Activated naive CD4-positive, alpha-beta T cell treated with anti-CD3 and anti-CD28 coated beads, Interleukin-2, amount 10 ng/mL, durations not matched to agents 7 days and 5 days (primary cell): ENCODE measurements around the gene RECQL5.

ENCODE experiments used
- CTCF ChIA-PET: fragments of 350-600 bp; sonication (Branson Sonifier 250); formaldehyde crosslinking; loops from one replicate; lab custom pipeline; 2021; ENCODE audit warnings: antibody characterized with exemption; lab: Charles Lee
- DNase-seq: peaks from one replicate; pipeline ENCODE4 v3.0.0-alpha.2; 2020
- H3K27ac Mint-ChIP-seq: one replicate; pipeline ENCODE4 v1.8.0; 2021; ENCODE audit warnings: mild to moderate bottlenecking, moderate library complexity, mixed read lengths
- H3K27me3 Mint-ChIP-seq: one replicate; pipeline ENCODE4 v1.8.0; 2021; ENCODE audit warnings: mild to moderate bottlenecking, mixed read lengths
- H3K36me3 Mint-ChIP-seq: one replicate; pipeline ENCODE4 v1.8.0; 2021; ENCODE audit warnings: mixed read lengths
- H3K4me1 Mint-ChIP-seq: one replicate; pipeline ENCODE4 v1.8.0; 2021; ENCODE audit warnings: mixed read lengths
- H3K4me3 Mint-ChIP-seq: one replicate; pipeline ENCODE4 v1.8.0; 2021; ENCODE audit warnings: mild to moderate bottlenecking, moderate library complexity, mixed read lengths
- H3K9me3 Mint-ChIP-seq: one replicate; pipeline ENCODE4 v1.8.0; 2021; ENCODE audit warnings: mixed read lengths

The RECQL5 gene

DNA sequence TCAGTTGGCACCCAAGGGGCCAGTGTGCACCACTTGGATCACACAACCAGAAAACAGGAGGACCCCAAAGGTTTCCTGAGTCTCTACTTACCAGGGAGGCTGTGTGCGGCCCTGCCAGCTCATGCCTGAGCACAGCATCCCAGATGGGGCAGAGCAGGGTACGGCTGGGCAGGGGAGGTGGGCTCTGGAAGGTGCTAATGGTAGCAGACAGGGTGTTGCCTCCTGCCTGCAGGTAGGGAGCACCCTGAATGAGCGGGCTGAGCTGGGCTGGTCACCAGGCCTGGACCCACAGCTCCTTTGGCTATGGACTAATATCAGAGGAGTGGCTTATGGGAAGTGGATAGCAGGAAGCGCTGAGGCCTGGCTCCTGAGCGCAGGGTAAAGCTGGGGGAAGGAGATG lies 14.6 kb downstream of the RECQL5 start:
- no peak for DNase-seq
- peaks cover 20% of the 10 kb centered on the region for H3K36me3 Mint-ChIP-seq
- H3K27me3 Mint-ChIP-seq: no peaks in the 10 kb centered on the region
- no peak overlapping the region for H3K4me3 Mint-ChIP-seq
- no peaks in the 10 kb centered on the region for H3K9me3 Mint-ChIP-seq
- no peak overlapping the region for H3K27ac Mint-ChIP-seq
- CTCF ChIA-PET: interaction anchor here (1.1 to 11.1 kb wide), 4 partner anchors 18 to 101 kb away, joined by 3 to 101 read pairs (median 8); partner anchors contain the start of gene SMIM5
- peaks cover 5% of the 10 kb centered on the region for H3K4me1 Mint-ChIP-seq

- Mint-ChIP-seq H3K4me3 (no peak overlapping the region), H3K27me3 (no peaks in the 10 kb centered on the region), H3K4me1 (peaks cover 13% of the 10 kb centered on the region), H3K36me3 (peaks cover 15% of the 10 kb centered on the region), H3K9me3 (no peaks in the 10 kb centered on the region), H3K27ac (no peak overlapping the region)
- no peak for DNase-seq
- CTCF ChIA-PET: interaction anchor here (1.0 to 11.1 kb wide), 4 partner anchors 11 to 97 kb away, joined by 3 to 101 read pairs (median 7); partner anchors contain the start of gene SMIM5
Observed at GRCh38 chr17:75650874-75651273, 16.1 kb downstream of the RECQL5 start.

- Mint-ChIP-seq H3K9me3 (no peaks in the 10 kb centered on the region), H3K4me3 (no peak overlapping the region), H3K4me1 (peaks cover 19% of the 10 kb centered on the region), H3K27me3 (no peaks in the 10 kb centered on the region), H3K27ac (no peak overlapping the region), H3K36me3 (peaks cover 15% of the 10 kb centered on the region)
- CTCF ChIA-PET: interaction anchor here (0.7 to 11.1 kb wide), 3 partner anchors 15 to 98 kb away, joined by 3 to 101 read pairs (median 4); partner anchors contain the start of gene SMIM5
- DNase-seq: no peak
Observed at GRCh38 chr17:75649687-75650086, 17.3 kb downstream of the RECQL5 start.

GRCh38 chr17:75647921-75648320 lies 19.0 kb downstream of the RECQL5 start:
- no peak for DNase-seq

GRCh38 chr17:75647061-75647460 lies 19.9 kb downstream of the RECQL5 start:
- Mint-ChIP-seq H3K27me3 (no peaks in the 10 kb centered on the region), H3K9me3 (no peaks in the 10 kb centered on the region), H3K4me3 (no peak overlapping the region), H3K27ac (no peak overlapping the region), H3K36me3 (peaks cover 13% of the 10 kb centered on the region), H3K4me1 (peaks cover 15% of the 10 kb centered on the region)
- no peak for DNase-seq
- CTCF ChIA-PET: interaction anchor here (1.4 to 6.5 kb wide), 3 partner anchors 14 to 102 kb away, joined by 6 to 78 read pairs (median 27); partner anchors contain the start of gene SMIM5

More at GRCh38 chr17:75647921-75648320, 19.0 kb downstream of the RECQL5 start:
- Mint-ChIP-seq H3K4me1 (peaks cover 17% of the 10 kb centered on the region), H3K27ac (no peak overlapping the region), H3K36me3 (peaks cover 15% of the 10 kb centered on the region), H3K27me3 (no peaks in the 10 kb centered on the region), H3K9me3 (no peaks in the 10 kb centered on the region), H3K4me3 (no peak overlapping the region)
- CTCF ChIA-PET: no interaction called here

DNA sequence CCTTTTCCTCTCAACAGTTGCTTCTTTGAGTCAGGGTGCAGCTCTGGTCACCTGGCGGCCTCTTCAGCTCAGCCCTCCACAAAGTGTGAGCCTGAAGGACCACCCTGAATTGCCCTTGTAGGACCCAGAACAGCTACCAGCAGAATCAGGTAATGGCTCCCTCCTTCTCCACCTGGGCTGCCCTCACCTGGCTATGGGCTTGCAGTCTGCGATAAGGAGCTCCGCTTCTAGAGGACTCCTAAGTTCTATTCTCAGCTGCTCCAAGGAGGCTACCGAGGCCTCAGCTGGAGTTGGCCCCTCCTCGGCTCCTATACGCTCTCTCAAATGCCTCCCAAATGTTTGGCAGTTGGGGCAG lies 20.3 kb downstream of the RECQL5 start:
- DNase-seq: no peak
- Mint-ChIP-seq H3K9me3 (no peaks in the 10 kb centered on the region), H3K4me1 (peaks cover 15% of the 10 kb centered on the region), H3K36me3 (peaks cover 13% of the 10 kb centered on the region), H3K4me3 (no peak overlapping the region), H3K27ac (peak overlapping the region; percentile 19), H3K27me3 (no peaks in the 10 kb centered on the region)
- CTCF ChIA-PET: interaction anchor here (0.7 to 6.5 kb wide), 5 partner anchors 13 to 173 kb away, joined by 3 to 78 read pairs (median 6); partner anchors contain the start of gene SMIM5

- peaks cover 13% of the 10 kb centered on the region for H3K36me3 Mint-ChIP-seq
- DNase-seq: peak; percentile 39
- CTCF ChIA-PET: interaction anchor here (0.7 to 6.5 kb wide), 6 partner anchors 9 to 172 kb away, joined by 3 to 78 read pairs (median 5); partner anchors contain the start of gene SMIM5
- peaks cover 15% of the 10 kb centered on the region for H3K4me1 Mint-ChIP-seq
- H3K27ac Mint-ChIP-seq: peak overlapping the region; percentile 9
- H3K9me3 Mint-ChIP-seq: no peaks in the 10 kb centered on the region
- no peaks in the 10 kb centered on the region for H3K27me3 Mint-ChIP-seq
- H3K4me3 Mint-ChIP-seq: no peak overlapping the region
Observed at GRCh38 chr17:75645889-75646637, 20.9 kb downstream of the RECQL5 start.

DNA sequence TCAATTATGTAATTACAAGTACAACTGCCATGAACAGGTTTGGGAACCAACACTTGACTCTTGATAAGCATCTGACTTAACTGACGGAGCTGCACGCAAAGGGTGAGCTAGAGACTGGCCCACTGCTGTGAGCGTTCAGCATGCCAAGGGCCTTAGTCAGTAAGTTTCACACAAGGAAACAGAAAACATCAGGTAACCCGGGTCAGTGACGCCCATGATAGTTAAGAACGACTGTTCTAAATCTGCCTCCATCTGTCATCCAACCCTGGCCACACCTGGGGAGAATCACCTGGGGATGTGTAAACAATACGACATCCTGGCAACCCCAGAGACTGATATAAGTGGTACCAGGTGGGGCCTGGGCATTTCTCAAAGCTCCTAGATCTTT lies 21.5 kb downstream of the RECQL5 start:
- DNase-seq: no peak
- CTCF ChIA-PET: interaction anchor here (1.0 to 6.5 kb wide), 4 partner anchors 9 to 104 kb away, joined by 3 to 78 read pairs (median 16); partner anchors contain the start of gene SMIM5
- Mint-ChIP-seq H3K9me3 (no peaks in the 10 kb centered on the region), H3K36me3 (peaks cover 12% of the 10 kb centered on the region), H3K4me1 (peaks cover 15% of the 10 kb centered on the region), H3K4me3 (no peak overlapping the region), H3K27me3 (no peaks in the 10 kb centered on the region), H3K27ac (no peak overlapping the region)

DNA sequence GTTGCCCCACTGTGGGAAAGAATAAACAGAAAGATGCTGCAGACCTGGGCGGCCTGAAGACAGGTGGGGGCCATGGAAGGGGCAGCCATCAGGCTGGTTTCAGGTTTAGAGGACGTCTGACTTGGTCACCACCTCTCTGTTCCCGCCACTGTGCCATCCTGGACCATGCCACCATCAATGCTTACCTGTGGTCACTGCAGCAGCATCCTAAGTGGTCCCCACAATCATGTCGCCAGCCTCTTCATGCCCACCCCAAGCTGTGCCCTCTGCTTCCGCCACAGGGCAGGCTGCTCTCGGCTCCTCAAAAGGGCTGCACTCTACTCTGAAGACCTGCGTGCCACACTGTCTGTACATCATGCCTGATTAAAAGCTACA lies 23.3 kb downstream of the RECQL5 start:
- CTCF ChIA-PET: interaction anchor here (1.0 to 6.5 kb wide), 5 partner anchors 10 to 106 kb away, joined by 3 to 78 read pairs (median 5); partner anchors contain the start of gene SMIM5
- DNase-seq: no peak
- H3K4me1 Mint-ChIP-seq: peaks cover 15% of the 10 kb centered on the region
- no peaks in the 10 kb centered on the region for H3K27me3 Mint-ChIP-seq
- no peaks in the 10 kb centered on the region for H3K36me3 Mint-ChIP-seq
- no peak overlapping the region for H3K27ac Mint-ChIP-seq
- no peaks in the 10 kb centered on the region for H3K9me3 Mint-ChIP-seq
- no peak overlapping the region for H3K4me3 Mint-ChIP-seq

GRCh38 chr17:75642784-75643642 lies 23.9 kb downstream of the RECQL5 start:
- no peaks in the 10 kb centered on the region for H3K27me3 Mint-ChIP-seq
- DNase-seq: no peak
- no peaks in the 10 kb centered on the region for H3K9me3 Mint-ChIP-seq
- H3K4me3 Mint-ChIP-seq: no peak overlapping the region
- H3K36me3 Mint-ChIP-seq: no peaks in the 10 kb centered on the region
- H3K4me1 Mint-ChIP-seq: peaks cover 15% of the 10 kb centered on the region
- H3K27ac Mint-ChIP-seq: no peak overlapping the region
- CTCF ChIA-PET: interaction anchor here (1.0 to 6.5 kb wide), 6 partner anchors 10 to 105 kb away, joined by 3 to 78 read pairs (median 4); partner anchors contain the start of gene SMIM5

DNA sequence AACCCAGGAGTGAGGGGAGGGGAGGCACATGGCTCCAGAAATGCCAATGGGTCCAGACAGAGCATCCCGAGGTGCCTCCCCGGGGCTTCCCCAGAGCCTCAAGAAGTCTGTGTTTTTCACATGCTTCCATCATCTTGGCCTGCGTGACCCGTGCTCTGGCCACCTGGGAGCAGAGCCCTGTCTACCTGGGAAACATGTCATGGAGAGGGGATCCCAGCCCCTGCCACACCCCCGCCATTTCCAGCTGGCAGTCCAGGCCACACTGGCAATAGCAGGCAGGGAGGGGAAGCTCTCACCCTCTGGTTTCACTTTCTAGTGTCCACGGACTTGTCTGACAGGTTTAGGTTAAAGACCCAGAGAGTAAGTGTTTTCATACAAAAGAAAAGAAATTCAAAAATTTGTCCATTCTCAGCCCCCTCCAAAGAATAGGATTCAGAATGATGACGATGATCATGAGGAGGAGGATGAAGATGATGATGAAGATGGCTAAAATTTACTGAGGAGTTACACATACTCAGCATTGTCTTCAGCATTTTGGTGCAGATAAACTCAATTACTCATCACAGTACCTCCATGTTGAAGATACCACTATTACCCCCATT lies 24.7 kb downstream of the RECQL5 start:
- CTCF ChIA-PET: interaction anchor here (1.1 to 6.5 kb wide), 5 partner anchors 9 to 106 kb away, joined by 3 to 78 read pairs (median 5); partner anchors contain the start of gene SMIM5
- no peaks in the 10 kb centered on the region for H3K36me3 Mint-ChIP-seq
- no peak for DNase-seq
- no peak overlapping the region for H3K27ac Mint-ChIP-seq
- no peak overlapping the region for H3K4me3 Mint-ChIP-seq
- H3K9me3 Mint-ChIP-seq: no peaks in the 10 kb centered on the region
- peaks cover 15% of the 10 kb centered on the region for H3K4me1 Mint-ChIP-seq
- H3K27me3 Mint-ChIP-seq: no peaks in the 10 kb centered on the region

GRCh38 chr17:75641343-75641742 lies 25.6 kb downstream of the RECQL5 start:
- CTCF ChIA-PET: interaction anchor here (0.8 to 6.5 kb wide), 7 partner anchors 8 to 108 kb away, joined by 3 to 78 read pairs (median 4); partner anchors contain the start of gene SMIM5
- Mint-ChIP-seq H3K27me3 (no peaks in the 10 kb centered on the region), H3K9me3 (no peaks in the 10 kb centered on the region), H3K4me3 (no peak overlapping the region), H3K36me3 (no peaks in the 10 kb centered on the region), H3K27ac (no peak overlapping the region), H3K4me1 (peaks cover 11% of the 10 kb centered on the region)
- DNase-seq: no peak

- Mint-ChIP-seq H3K27me3 (no peaks in the 10 kb centered on the region), H3K4me3 (no peak overlapping the region), H3K27ac (no peak overlapping the region), H3K9me3 (no peaks in the 10 kb centered on the region), H3K4me1 (peaks cover 4% of the 10 kb centered on the region), H3K36me3 (no peaks in the 10 kb centered on the region)
- CTCF ChIA-PET: interaction anchor here (0.8 to 6.5 kb wide), 4 partner anchors 7 to 109 kb away, joined by 3 to 78 read pairs (median 6); partner anchors contain the start of gene SMIM5
- DNase-seq: no peak
Observed at GRCh38 chr17:75640556-75641119, 26.3 kb downstream of the RECQL5 start.
